Upper lobe of left lung (tissue), 6 donors: ENCODE results near the gene NPR2. TPM values are rescaled to one million over a fixed set of nuclear protein-coding genes. Genes with fewer than 3 reads are reported as not detected.
A peak's percentile ranks its signal among the peaks of the same experiment; 100 is the strongest.

ENCODE experiments used
- ATAC-seq, 2 donors: fragments of 200-7000 bp; cut with Tn5 transposase; one replicate each; pipeline ENCODE4 v1.9.1; 2022; ENCODE audit warnings: mild to moderate bottlenecking in 2 of 2, moderate library complexity in 2 of 2; ENCODE audit not compliant: low FRiP score in 2 of 2
- DNase-seq, 2 donors: peaks; one replicate each; pipeline ENCODE4 v3.0.0-alpha.2; 2019 to 2020
- H3K27ac ChIP-seq, 4 donors: fragments of 200-600 bp; sonication (generic); one replicate each; pipeline ENCODE4 v1.5.1; 2016 to 2019
- H3K27me3 ChIP-seq, 4 donors: fragments of 200-600 bp; sonication (generic); one replicate each; pipeline ENCODE4 v1.5.1; 2017 to 2019
- H3K36me3 ChIP-seq, 4 donors: fragments of 200-600 bp; sonication (generic); one replicate each; pipeline ENCODE4 v1.5.1; 2016 to 2019
- H3K4me1 ChIP-seq, 4 donors: fragments of 200-600 bp; sonication (generic); one replicate each; pipeline ENCODE4 v1.5.1; 2018 to 2019
- H3K4me3 ChIP-seq, 4 donors: fragments of 200-600 bp; sonication (generic); one replicate each; pipeline ENCODE4 v1.5.1; 2017 to 2019; ENCODE audit warnings: mild to moderate bottlenecking in 2 of 4, moderate library complexity in 1 of 4
- H3K9me3 ChIP-seq, 4 donors: fragments of 200-600 bp; sonication (generic); one replicate each; pipeline ENCODE4 v1.5.1; 2018 to 2019
- EP300 ChIP-seq, 4 donors: sonication (generic); formaldehyde crosslinking; IDR thresholded peaks; one replicate each; pipeline ENCODE4 v1.5.1; 2017; ENCODE audit warnings: antibody characterized with exemption in 4 of 4, control low read depth in 2 of 4
- POLR2A ChIP-seq, 4 donors: fragments of 450-650 bp; IDR thresholded peaks; one replicate each; pipeline ENCODE4 v1.5.1; 2016 to 2017; ENCODE audit warnings: antibody characterized with exemption in 4 of 4, mild to moderate bottlenecking in 2 of 4
- POLR2AphosphoS5 ChIP-seq, 2 donors: sonication (generic); formaldehyde crosslinking; IDR thresholded peaks; one replicate each; pipeline ENCODE4 v1.5.1; 2017; ENCODE audit warnings: antibody characterized with exemption in 2 of 2
- WGBS, 2 donors: methylation state at CpG; one replicate each; pipeline ENCODE4 v1.1.5; 2017 to 2018; 5-methylcytosine and 5-hydroxymethylcytosine counted together
- total RNA-seq, 6 donors: library from RNA; depleted of rRNA in 4 of 6; stranded (reverse); fragments of >200 nt in 4 of 6; gene quantifications; one replicate each; pipeline versions ENCODE4 v1.1.0 to v1.2.1, GENCODE V29; 2016 to 2021
- TF ChIP-seq, protein P1 (sequence below), 6 experiments: fragments of 450-650 bp in 4 of 6; fragments of 200-600 bp in 2 of 6; sonication (generic) in 2 of 6; IDR thresholded peaks; one replicate each; pipeline ENCODE4 v1.5.1; 2016 to 2019; ENCODE audit warnings: antibody characterized with exemption in 6 of 6
- donor health status: DM: no; HTN: no; CAD: no; lungs with moderate emphysema.
- donor health status: DM: no; HTN: yes; CAD: no; lungs with severe emphysema.

NPR2 gene
- total RNA-seq, 6 donors from 2014 or later = 8.3 to 46.1 (median 13.1) TPM

GRCh38 chr9:35783418-35783817, 8.0 kb upstream of the NPR2 start:
- Histone ChIP-seq H3K4me3 (no peak overlapping the region), H3K4me1 (no peaks in the 10 kb centered on the region), H3K27me3 (no peaks in the 10 kb centered on the region), H3K27ac (no peak overlapping the region), H3K36me3 (peaks cover 0 to 5% (median 0%) of the 10 kb centered on the region in 4 donors), H3K9me3 (no peaks in the 10 kb centered on the region)
- TF ChIP-seq, protein P1, sequence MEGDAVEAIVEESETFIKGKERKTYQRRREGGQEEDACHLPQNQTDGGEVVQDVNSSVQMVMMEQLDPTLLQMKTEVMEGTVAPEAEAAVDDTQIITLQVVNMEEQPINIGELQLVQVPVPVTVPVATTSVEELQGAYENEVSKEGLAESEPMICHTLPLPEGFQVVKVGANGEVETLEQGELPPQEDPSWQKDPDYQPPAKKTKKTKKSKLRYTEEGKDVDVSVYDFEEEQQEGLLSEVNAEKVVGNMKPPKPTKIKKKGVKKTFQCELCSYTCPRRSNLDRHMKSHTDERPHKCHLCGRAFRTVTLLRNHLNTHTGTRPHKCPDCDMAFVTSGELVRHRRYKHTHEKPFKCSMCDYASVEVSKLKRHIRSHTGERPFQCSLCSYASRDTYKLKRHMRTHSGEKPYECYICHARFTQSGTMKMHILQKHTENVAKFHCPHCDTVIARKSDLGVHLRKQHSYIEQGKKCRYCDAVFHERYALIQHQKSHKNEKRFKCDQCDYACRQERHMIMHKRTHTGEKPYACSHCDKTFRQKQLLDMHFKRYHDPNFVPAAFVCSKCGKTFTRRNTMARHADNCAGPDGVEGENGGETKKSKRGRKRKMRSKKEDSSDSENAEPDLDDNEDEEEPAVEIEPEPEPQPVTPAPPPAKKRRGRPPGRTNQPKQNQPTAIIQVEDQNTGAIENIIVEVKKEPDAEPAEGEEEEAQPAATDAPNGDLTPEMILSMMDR (IDR thresholded peaks at IDR 0.05) = no peak
- TF ChIP-seq POLR2A (IDR thresholded peaks at IDR 0.05) (no peak), POLR2AphosphoS5 (IDR thresholded peaks at IDR 0.05) (no peak), EP300 (IDR thresholded peaks at IDR 0.05) (no peak)
- ATAC-seq (no peak), DNase-seq (no peak)

- H3K27ac ChIP-seq = no peak overlapping the region
- 91 to 98% methylated on average over 2 of the region's 2 CpGs for WGBS, 2 donors
- H3K9me3 ChIP-seq = no peaks in the 10 kb centered on the region
- H3K4me1 ChIP-seq = peaks cover 23 to 32% (median 28%) of the 10 kb centered on the region in 4 donors
- ATAC-seq = no peak
- no peak overlapping the region for H3K4me3 ChIP-seq
- DNase-seq = no peak
- peaks cover 0 to 5% (median 0%) of the 10 kb centered on the region in 4 donors for H3K36me3 ChIP-seq
- no peaks in the 10 kb centered on the region for H3K27me3 ChIP-seq
- TF ChIP-seq EP300 (IDR thresholded peaks at IDR 0.05) (no peak), POLR2AphosphoS5 (IDR thresholded peaks at IDR 0.05) (no peak), POLR2A (IDR thresholded peaks at IDR 0.05) (no peak)
- TF ChIP-seq, protein P1 (IDR thresholded peaks at IDR 0.05) = no peak
These were observed 1.9 kb upstream of the NPR2 start for GRCh38 chr9:35789541-35789940.

DNA sequence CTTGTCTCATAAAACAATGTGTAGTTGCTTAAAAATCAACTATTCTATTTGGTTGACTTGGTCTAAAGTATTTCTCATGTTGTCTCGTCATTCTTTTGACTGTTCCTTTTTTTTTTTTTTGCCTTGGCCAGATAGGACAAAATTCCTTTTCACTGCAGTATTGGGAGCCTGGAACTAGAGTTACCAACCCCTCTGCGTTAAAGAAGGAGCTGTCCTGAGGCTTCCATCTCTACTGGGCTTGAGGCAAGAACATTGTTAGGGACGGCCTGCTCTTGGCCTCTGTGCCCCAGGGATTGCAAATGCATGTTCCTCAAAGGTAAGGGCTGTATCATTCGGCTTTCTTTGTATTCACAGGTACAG, 1.4 kb upstream of the NPR2 start:
- WGBS, 2 donors = 32 to 36% methylated on average over 4 of the region's 4 CpGs
- TF ChIP-seq EP300 (IDR thresholded peaks at IDR 0.05) = no peak
- TF ChIP-seq, protein P1 (IDR thresholded peaks at IDR 0.05) = no peak
- TF ChIP-seq POLR2AphosphoS5 (IDR thresholded peaks at IDR 0.05) = no peak
- no peak for TF ChIP-seq POLR2A (IDR thresholded peaks at IDR 0.05)

DNA sequence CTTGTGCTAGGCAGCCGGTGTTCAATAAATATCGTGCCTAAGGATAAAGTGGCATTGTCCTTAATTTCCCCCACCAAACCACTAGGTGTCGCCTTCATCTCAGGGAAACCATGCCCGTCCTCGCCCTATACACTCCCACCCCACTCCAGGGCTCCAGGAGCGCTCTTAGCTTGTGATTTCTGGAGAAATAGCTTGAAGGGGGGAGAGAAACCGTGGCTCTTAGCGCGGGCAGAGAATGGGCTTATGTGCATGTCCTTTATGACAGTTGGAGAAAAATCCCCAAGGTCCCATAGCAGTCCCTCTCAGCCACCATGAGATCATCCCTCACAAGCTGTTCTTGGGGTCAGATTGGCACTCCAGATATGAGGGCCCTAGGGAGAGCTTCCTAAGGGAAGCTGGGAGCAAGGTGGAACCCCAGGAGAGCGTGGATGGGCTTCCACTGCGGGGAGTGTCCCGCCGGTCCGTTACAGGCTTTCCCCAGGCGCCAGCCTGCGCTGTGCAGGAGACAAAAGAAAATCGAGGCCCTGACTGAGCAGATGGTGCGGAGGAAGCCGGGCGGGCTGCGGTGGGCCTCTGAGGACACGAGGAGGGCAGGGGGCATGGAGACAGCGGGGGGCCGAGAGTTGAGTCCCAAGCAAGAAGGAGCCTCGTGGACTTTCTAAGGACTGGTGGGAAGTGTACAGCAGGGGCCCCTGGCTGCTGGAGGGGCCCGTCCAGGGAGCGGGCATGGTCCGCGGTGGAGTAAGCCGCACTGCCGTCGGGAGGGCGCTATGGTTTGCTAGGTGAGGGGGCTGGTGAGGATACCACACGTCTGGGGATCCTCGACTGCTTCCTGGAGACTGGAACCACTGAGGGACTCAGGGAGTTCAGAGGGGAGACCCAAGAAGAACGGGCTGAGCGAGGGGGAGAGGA, 750 bp upstream of the NPR2 start:
- ATAC-seq (peak; percentile 88 to 92), DNase-seq (peak; percentile 64 to 76)
- 47 to 54% methylated on average over 31 to 37 of the region's 37 CpGs for WGBS, 2 donors
- Histone ChIP-seq H3K27me3 (no peaks in the 10 kb centered on the region), H3K4me3 (peak overlapping the region in 3 of 4 donors; percentile 44 to 57 (median 49)), H3K27ac (peak overlapping the region; percentile 59 to 88 (median 82)), H3K9me3 (no peaks in the 10 kb centered on the region), H3K4me1 (peaks cover 23 to 32% (median 28%) of the 10 kb centered on the region in 4 donors), H3K36me3 (peaks cover 0 to 3% (median 0%) of the 10 kb centered on the region in 4 donors)
- TF ChIP-seq POLR2A (IDR thresholded peaks at IDR 0.05) = no peak
- TF ChIP-seq EP300 (IDR thresholded peaks at IDR 0.05) = no peak
- TF ChIP-seq, protein P1 (IDR thresholded peaks at IDR 0.05) = peak; percentile 73 to 89 (median 84)
- peak in 1 of 2 donors; percentile 26 for TF ChIP-seq POLR2AphosphoS5 (IDR thresholded peaks at IDR 0.05)

More for the DNA sequence above, 1.4 kb upstream of the NPR2 start:
- Histone ChIP-seq H3K27ac (no peak overlapping the region), H3K4me3 (no peak overlapping the region), H3K36me3 (peaks cover 0 to 5% (median 0%) of the 10 kb centered on the region in 4 donors), H3K9me3 (no peaks in the 10 kb centered on the region), H3K27me3 (no peaks in the 10 kb centered on the region), H3K4me1 (peaks cover 23 to 32% (median 28%) of the 10 kb centered on the region in 4 donors)
- ATAC-seq (no peak), DNase-seq (no peak)
